ENCODE results near the gene LAIR2.
"Not testable (repeated sequence)": the region's sequence is repeated elsewhere in the genome, so short reads cannot be mapped to it uniquely, and the experiment has no call there.

DNA sequence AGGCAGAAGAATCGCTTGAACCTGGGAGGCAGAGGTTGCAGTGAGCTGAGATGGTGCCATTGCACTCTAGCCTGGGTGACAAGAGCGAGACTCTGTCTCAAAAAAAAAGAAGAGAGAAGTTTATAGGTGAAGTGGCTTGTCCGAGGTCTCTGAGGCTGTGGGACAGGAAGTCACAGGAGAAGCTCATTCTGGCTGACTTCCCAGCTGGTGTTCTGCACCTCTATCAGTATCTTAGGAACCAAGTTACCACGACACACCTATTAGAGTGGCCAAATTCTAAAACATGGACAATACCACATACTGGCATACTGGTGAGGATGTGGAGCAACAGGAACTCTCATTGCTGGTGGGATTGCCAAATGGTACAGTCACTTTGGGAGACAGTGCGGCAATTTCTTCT is 7.3 kb upstream of the LAIR2 start:
- TF ChIP-seq, protein P1, sequence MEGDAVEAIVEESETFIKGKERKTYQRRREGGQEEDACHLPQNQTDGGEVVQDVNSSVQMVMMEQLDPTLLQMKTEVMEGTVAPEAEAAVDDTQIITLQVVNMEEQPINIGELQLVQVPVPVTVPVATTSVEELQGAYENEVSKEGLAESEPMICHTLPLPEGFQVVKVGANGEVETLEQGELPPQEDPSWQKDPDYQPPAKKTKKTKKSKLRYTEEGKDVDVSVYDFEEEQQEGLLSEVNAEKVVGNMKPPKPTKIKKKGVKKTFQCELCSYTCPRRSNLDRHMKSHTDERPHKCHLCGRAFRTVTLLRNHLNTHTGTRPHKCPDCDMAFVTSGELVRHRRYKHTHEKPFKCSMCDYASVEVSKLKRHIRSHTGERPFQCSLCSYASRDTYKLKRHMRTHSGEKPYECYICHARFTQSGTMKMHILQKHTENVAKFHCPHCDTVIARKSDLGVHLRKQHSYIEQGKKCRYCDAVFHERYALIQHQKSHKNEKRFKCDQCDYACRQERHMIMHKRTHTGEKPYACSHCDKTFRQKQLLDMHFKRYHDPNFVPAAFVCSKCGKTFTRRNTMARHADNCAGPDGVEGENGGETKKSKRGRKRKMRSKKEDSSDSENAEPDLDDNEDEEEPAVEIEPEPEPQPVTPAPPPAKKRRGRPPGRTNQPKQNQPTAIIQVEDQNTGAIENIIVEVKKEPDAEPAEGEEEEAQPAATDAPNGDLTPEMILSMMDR (IDR thresholded peaks at IDR 0.05) = not testable (repeated sequence)
- TF ChIP-seq EZH2, EZH2phosphoT487 (IDR thresholded peaks at IDR 0.05): not testable (repeated sequence)

All from neural progenitor cell (in vitro differentiated cells).